ENCODE data around the gene GCG.

GRCh38 chr2:162184359-162184758 is 32.3 kb upstream of the GCG start:
- no peak for TF ChIP-seq CTCF (IDR thresholded peaks at IDR 0.05)
- no peak for TF ChIP-seq POLR2A (IDR thresholded peaks at IDR 0.05)
